ENCODE data around the gene IMMP2L. TPM values are rescaled to one million over a fixed set of nuclear protein-coding genes. Genes with fewer than 3 reads are reported as not detected.

IMMP2L gene
- total RNA-seq, 2 donors from 2014 or later: 10.5 to 17.4 TPM

GRCh38 chr7:111089822-111090426 lies 472.4 kb downstream of the IMMP2L start:
- Histone ChIP-seq H3K4me3 (no peak overlapping the region), H3K9me3 (no peaks in the 10 kb centered on the region), H3K4me1 (peaks cover 5% of the 10 kb centered on the region), H3K36me3 (replicated peaks in 1 of 2; ENCODE audit: insufficient read depth in 1 of 2, low read depth in 2 of 2) (no peaks in the 10 kb centered on the region), H3K27me3 (no peaks in the 10 kb centered on the region), H3K27ac (no peak overlapping the region)
- DNase-seq: no peak
- TF ChIP-seq POLR2A (IDR thresholded peaks at IDR 0.05) (no peak), CTCF (IDR thresholded peaks at IDR 0.05) (peak; percentile 43 to 85 (median 62))
- intact Hi-C loops (cut with DNase I): loop anchor here (5.0 to 10.0 kb wide), 2 partner anchors 395 to 642 kb away; no protein-coding TSS in a partner anchor
- peak; percentile 63 for ATAC-seq
- 12 to 38% methylated on average over 1 of the region's 1 CpG for WGBS, 2 donors

GRCh38 chr7:111088328-111088727 lies 474.0 kb downstream of the IMMP2L start:
- DNase-seq: no peak
- WGBS, 2 donors: 77 to 83% methylated on average over 1 of the region's 1 CpG
- Histone ChIP-seq H3K36me3 (replicated peaks in 1 of 2; ENCODE audit: insufficient read depth in 1 of 2, low read depth in 2 of 2) (no peaks in the 10 kb centered on the region), H3K4me3 (no peak overlapping the region), H3K27ac (no peak overlapping the region), H3K9me3 (no peaks in the 10 kb centered on the region), H3K27me3 (no peaks in the 10 kb centered on the region), H3K4me1 (peaks cover 1% of the 10 kb centered on the region)
- TF ChIP-seq POLR2A (IDR thresholded peaks at IDR 0.05): no peak
- no peak for TF ChIP-seq CTCF (IDR thresholded peaks at IDR 0.05)
- ATAC-seq: no peak
- intact Hi-C loops (cut with DNase I): loop anchor here (5.0 kb wide), 1 partner anchor 644 kb away; no protein-coding TSS in a partner anchor

GRCh38 chr7:111086532-111086931 lies 475.8 kb downstream of the IMMP2L start:
- ATAC-seq: no peak
- no peaks in the 10 kb centered on the region for H3K9me3 ChIP-seq
- no peaks in the 10 kb centered on the region for H3K27me3 ChIP-seq
- WGBS, 2 donors: 88 to 95% methylated on average over 2 of the region's 2 CpGs
- no peak overlapping the region for H3K27ac ChIP-seq
- intact Hi-C loops (cut with DNase I): loop anchor here (5.0 kb wide), 1 partner anchor 646 kb away; no protein-coding TSS in a partner anchor
- H3K36me3 ChIP-seq (replicated peaks in 1 of 2; ENCODE audit: insufficient read depth in 1 of 2, low read depth in 2 of 2): no peaks in the 10 kb centered on the region
- DNase-seq: no peak
- no peak overlapping the region for H3K4me3 ChIP-seq
- TF ChIP-seq POLR2A (IDR thresholded peaks at IDR 0.05): no peak
- no peak for TF ChIP-seq CTCF (IDR thresholded peaks at IDR 0.05)
- no peaks in the 10 kb centered on the region for H3K4me1 ChIP-seq

GRCh38 chr7:111085356-111085755 lies 476.9 kb downstream of the IMMP2L start:
- H3K4me3 ChIP-seq: no peak overlapping the region
- no peak for DNase-seq
- intact Hi-C loops (cut with DNase I): loop anchor here (5.0 kb wide), 1 partner anchor 647 kb away; no protein-coding TSS in a partner anchor
- H3K36me3 ChIP-seq (replicated peaks in 1 of 2; ENCODE audit: insufficient read depth in 1 of 2, low read depth in 2 of 2): no peaks in the 10 kb centered on the region
- H3K4me1 ChIP-seq: no peaks in the 10 kb centered on the region
- ATAC-seq: no peak
- WGBS, 2 donors: 90 to 94% methylated on average over 3 of the region's 3 CpGs
- TF ChIP-seq POLR2A (IDR thresholded peaks at IDR 0.05) (no peak), CTCF (IDR thresholded peaks at IDR 0.05) (no peak)
- no peak overlapping the region for H3K27ac ChIP-seq
- H3K9me3 ChIP-seq: no peaks in the 10 kb centered on the region
- no peaks in the 10 kb centered on the region for H3K27me3 ChIP-seq

- no peaks in the 10 kb centered on the region for H3K27me3 ChIP-seq
- no peaks in the 10 kb centered on the region for H3K36me3 ChIP-seq (replicated peaks in 1 of 2; ENCODE audit: insufficient read depth in 1 of 2, low read depth in 2 of 2)
- H3K4me1 ChIP-seq: no peaks in the 10 kb centered on the region
- DNase-seq: no peak
- WGBS, 2 donors: 70 to 80% methylated on average over 5 of the region's 5 CpGs
- TF ChIP-seq POLR2A (IDR thresholded peaks at IDR 0.05) (no peak), CTCF (IDR thresholded peaks at IDR 0.05) (no peak)
- no peak for ATAC-seq
- H3K9me3 ChIP-seq: no peaks in the 10 kb centered on the region
- intact Hi-C loops (cut with DNase I): no loop called here
- no peak overlapping the region for H3K27ac ChIP-seq
- no peak overlapping the region for H3K4me3 ChIP-seq
Observed at GRCh38 chr7:111083413-111083812, 478.9 kb downstream of the IMMP2L start.

Measured in body of pancreas (tissue), 4 donors.